ENCODE results near the gene RYR2.

- no peak for TF ChIP-seq POLR2A (IDR thresholded peaks at IDR 0.05)
- no peak for TF ChIP-seq CTCF (IDR thresholded peaks at IDR 0.05)
These were observed 541.3 kb downstream of the RYR2 start for GRCh38 chr1:237583270-237583669.

All from esophagus squamous epithelium (tissue), 4 donors.